Stimulated activated naive CD8-positive, alpha-beta T cell treated with anti-CD3 and anti-CD28 coated beads, Interleukin-15, amount 100 ng/mL, for 72 hours (primary cell): ENCODE measurements around the gene TANC1.
"Not testable (repeated sequence)": the region's sequence is repeated elsewhere in the genome, so short reads cannot be mapped to it uniquely, and the experiment has no call there.

Experiments used
- ATAC-seq: fragments of 150-1000 bp; cut with Tn5 transposase; 2 replicates; pipeline ENCODE4 v1.10.0; 2021; ENCODE audit warnings: mild to moderate bottlenecking, moderate library complexity
- DNase-seq, 2 donors: peaks; one replicate each; pipeline ENCODE4 v3.0.0; 2021 to 2022
- H3K27ac Mint-ChIP-seq, 2 donors: one replicate each; pipeline ENCODE4 v1.8.0; 2022; ENCODE audit warnings: mild to moderate bottlenecking in 2 of 2, mixed read lengths in 2 of 2, moderate library complexity in 2 of 2
- H3K27me3 Mint-ChIP-seq: one replicate; pipeline ENCODE4 v1.8.0; 2022; ENCODE audit warnings: mixed read lengths
- H3K4me1 Mint-ChIP-seq: one replicate; pipeline ENCODE4 v1.8.0; 2022; ENCODE audit warnings: mild to moderate bottlenecking, mixed read lengths
- H3K4me3 Mint-ChIP-seq, 2 donors: one replicate each; pipeline ENCODE4 v1.8.0; 2022; ENCODE audit warnings: mild to moderate bottlenecking in 2 of 2, mixed read lengths in 2 of 2, moderate library complexity in 1 of 2
- H3K9me3 Mint-ChIP-seq, 2 donors: one replicate each; pipeline ENCODE4 v1.8.0; 2022; ENCODE audit warnings: mixed read lengths in 2 of 2

Gene TANC1

DNA sequence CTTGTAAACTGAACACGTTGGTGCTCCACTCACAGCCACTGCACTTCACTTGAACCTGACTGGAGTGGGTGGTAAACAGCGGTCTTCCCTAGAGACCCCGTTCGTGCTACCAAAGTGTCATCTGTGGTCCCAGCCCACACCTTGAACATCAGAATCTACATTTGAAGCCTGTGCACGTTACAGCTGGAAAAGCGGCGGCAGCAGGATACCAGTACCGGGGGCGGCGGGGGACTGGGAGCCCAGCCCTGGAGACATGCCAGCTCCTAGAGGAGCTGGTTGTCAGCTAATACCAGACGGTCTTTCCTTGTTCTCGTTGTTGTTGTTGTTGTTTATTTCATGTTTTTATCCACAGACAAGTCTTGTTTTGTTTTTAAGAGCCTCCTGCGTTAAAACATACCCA lies 161.4 kb downstream of the TANC1 start:
- no peak overlapping the region for H3K27ac Mint-ChIP-seq
- peaks cover 5% of the 10 kb centered on the region for H3K4me1 Mint-ChIP-seq
- no peak overlapping the region for H3K4me3 Mint-ChIP-seq
- H3K9me3 Mint-ChIP-seq = no peaks in the 10 kb centered on the region
- DNase-seq (no peak), ATAC-seq (no peak)
- H3K27me3 Mint-ChIP-seq = no peaks in the 10 kb centered on the region

DNA sequence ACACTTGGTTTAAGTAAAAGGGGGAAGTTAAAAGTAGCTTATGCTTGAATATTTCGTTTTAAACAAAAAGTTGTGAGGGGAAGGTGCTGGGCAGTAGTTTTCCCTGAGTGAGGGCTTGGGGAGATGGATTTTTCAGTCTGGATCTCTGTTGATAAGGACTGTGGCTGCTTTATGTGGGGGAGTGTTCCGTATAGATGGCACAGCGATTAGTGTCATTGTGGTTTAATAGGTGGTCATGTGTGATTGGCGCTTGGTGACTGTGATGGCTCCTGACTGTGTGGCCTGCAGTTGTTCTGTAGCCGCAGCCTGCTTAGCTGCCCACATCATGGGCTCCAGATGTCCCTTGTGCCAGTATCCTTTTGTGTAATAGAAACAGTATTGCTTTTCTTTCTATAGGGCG lies 161.9 kb downstream of the TANC1 start:
- ATAC-seq (no peak), DNase-seq (no peak)
- Mint-ChIP-seq H3K4me3 (no peak overlapping the region), H3K4me1 (no peaks in the 10 kb centered on the region), H3K27ac (no peak overlapping the region), H3K9me3 (no peaks in the 10 kb centered on the region), H3K27me3 (no peaks in the 10 kb centered on the region)

DNA sequence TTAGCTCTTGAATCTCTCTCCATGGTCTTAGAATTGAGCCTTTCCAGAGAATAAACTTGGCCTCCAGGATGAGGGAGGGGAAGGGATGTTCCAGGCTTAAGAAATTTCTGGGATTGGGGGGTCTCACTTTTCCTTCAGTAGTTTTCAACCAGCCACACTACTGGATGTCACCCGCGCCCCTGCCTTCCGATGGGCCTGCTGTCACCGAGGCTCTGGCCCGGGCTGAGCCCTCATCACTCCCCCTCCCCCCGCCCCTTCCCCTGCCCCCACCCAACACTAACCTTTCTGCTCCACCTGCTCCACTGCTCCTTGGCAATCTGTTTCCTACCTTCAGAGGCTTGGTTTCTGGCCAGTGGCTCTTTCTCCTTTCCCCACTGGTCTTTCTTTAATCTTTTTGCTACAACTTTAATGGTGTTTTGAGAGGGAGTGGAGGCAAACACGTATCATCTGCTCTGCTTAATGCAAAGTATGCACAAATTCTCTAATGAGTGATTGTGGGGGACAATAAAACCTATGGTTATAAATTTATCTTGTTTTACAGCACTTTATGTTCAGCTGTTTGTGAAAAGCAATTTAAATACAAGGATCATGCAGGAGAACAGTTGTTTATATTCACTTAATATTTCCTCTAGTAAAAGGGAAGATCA lies 162.9 kb downstream of the TANC1 start:
- Mint-ChIP-seq H3K9me3 (no peaks in the 10 kb centered on the region), H3K4me1 (no peaks in the 10 kb centered on the region), H3K27me3 (no peaks in the 10 kb centered on the region), H3K4me3 (no peak overlapping the region), H3K27ac (peak overlapping the region in 1 of 2 donors; percentile 5)
- DNase-seq (no peak), ATAC-seq (no peak)

DNA sequence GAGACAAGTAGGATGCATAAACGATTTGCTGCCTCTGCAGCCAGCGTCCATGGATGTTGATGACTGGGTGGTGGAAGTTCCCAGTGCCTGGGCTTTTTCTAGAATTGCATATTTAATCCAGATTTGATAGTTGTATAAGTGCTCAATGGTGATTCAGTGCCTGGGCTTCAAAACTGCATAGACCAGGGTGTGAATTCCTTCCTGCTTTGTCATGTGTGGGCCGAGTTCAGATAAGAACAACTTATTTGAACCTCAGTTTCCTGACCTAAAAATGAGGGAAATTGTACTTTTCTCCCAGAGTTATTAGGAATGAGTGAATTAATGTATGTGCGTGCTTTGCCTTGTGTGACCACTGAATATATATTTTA lies 163.5 kb downstream of the TANC1 start:
- Mint-ChIP-seq H3K4me3 (no peak overlapping the region), H3K9me3 (no peaks in the 10 kb centered on the region), H3K27me3 (no peaks in the 10 kb centered on the region), H3K27ac (no peak overlapping the region), H3K4me1 (no peaks in the 10 kb centered on the region)
- no peak for ATAC-seq
- no peak for DNase-seq

DNA sequence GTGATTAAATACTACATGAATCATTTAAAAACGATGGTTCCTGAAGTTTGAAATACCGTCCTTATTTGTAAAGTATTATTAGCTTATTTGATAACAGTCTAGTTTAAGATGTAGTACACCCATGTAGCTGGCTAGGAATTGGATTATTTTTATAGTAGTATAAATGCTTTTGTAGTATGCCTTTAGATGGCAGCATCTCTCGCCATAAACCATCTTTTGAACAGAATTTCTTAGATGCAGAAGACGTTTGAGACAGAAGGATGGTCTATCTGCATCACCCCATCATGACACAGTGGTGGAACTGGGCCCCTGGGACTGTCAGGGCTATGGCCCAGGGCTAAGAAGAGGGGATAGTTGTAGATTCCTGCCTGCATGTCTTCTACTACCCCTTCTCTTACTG lies 165.4 kb downstream of the TANC1 start:
- Mint-ChIP-seq H3K27ac (peak overlapping the region in 1 of 2 donors; percentile 52), H3K4me3 (no peak overlapping the region), H3K9me3 (no peaks in the 10 kb centered on the region), H3K4me1 (no peaks in the 10 kb centered on the region), H3K27me3 (no peaks in the 10 kb centered on the region)
- DNase-seq (no peak), ATAC-seq (no peak)

DNA sequence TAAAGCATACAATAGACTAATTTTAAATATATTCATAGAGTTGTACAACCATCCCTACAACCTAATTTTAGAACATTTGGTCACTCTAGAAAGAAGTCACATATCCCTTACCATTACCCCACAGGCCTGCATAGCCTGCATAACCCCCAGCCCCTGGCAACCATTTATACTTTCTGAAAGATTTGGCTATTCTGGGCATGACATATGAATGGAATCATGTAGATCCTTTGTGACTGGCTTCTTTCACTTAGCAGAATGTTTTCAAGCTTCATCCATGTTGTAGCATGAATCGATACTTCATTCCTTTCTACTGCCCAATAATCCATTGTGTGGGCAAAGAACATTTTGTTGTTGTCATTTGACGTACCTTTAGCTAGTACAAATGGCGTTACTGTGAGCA lies 166.5 kb downstream of the TANC1 start:
- H3K4me3 Mint-ChIP-seq = no peak overlapping the region
- DNase-seq (no peak), ATAC-seq (no peak)
- no peaks in the 10 kb centered on the region for H3K27me3 Mint-ChIP-seq
- no peak overlapping the region for H3K27ac Mint-ChIP-seq
- no peaks in the 10 kb centered on the region for H3K4me1 Mint-ChIP-seq
- no peaks in the 10 kb centered on the region for H3K9me3 Mint-ChIP-seq

DNA sequence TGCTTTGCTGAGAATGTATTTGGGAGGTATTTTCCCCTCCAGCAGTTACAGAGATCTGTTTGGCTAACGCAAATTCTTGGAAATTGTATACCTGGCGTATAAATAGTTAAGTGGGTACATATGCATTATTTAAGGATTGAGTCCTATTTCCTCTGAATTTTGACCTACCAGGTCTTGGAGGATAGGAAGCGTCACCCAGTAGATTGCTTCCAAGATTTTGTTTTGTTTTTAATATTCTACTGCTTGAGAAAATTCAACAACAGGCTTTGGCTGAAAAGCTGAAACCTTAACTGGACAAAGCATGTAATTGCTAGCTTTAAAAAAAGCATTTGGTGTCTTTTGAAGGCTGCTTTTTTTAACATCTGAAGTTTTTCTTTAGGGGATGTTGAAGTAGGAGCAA lies 168.0 kb downstream of the TANC1 start:
- H3K4me3 Mint-ChIP-seq = no peak overlapping the region
- DNase-seq (no peak), ATAC-seq (no peak)
- no peaks in the 10 kb centered on the region for H3K4me1 Mint-ChIP-seq
- no peaks in the 10 kb centered on the region for H3K27me3 Mint-ChIP-seq
- H3K9me3 Mint-ChIP-seq = no peaks in the 10 kb centered on the region
- no peak overlapping the region for H3K27ac Mint-ChIP-seq

DNA sequence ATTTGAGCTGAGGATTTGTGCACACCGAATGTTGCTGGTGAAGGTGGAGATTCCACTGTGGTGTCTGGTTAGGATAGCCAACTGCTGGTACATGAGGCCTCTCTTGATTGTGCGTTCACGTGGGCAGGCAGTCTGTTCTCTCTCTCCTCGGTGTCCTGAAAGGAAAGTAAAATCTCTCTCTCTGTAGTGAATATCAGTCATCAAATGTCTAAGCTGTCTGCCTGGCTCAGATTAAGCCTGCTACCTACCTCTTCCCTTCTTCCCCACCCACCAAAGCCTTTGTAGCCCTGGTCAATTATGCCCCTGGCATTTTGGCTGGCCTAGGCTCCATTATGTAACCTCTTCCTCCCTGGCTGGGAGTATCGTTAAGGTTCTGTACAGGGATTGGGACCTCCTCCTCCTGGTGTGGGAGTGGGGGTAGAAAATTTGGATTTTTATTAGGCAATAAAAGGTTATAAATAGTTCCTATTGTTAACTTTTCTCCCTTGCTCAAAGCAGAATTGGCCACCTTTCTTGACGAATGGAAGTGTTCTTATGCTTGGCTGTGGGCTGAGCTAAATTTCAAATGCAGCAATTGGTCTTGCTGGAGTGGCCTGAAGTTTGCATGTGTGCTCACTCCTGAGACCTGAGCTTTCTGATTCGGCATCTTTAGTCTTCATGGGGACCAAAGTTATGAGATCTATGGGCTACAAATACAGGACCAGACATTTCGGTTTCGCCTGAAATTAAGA lies 169.2 kb downstream of the TANC1 start:
- ATAC-seq (no peak), DNase-seq (no peak)
- Mint-ChIP-seq H3K4me1 (no peaks in the 10 kb centered on the region), H3K9me3 (no peaks in the 10 kb centered on the region), H3K27me3 (no peaks in the 10 kb centered on the region), H3K27ac (peak overlapping the region in 1 of 2 donors; percentile 50), H3K4me3 (no peak overlapping the region)

DNA sequence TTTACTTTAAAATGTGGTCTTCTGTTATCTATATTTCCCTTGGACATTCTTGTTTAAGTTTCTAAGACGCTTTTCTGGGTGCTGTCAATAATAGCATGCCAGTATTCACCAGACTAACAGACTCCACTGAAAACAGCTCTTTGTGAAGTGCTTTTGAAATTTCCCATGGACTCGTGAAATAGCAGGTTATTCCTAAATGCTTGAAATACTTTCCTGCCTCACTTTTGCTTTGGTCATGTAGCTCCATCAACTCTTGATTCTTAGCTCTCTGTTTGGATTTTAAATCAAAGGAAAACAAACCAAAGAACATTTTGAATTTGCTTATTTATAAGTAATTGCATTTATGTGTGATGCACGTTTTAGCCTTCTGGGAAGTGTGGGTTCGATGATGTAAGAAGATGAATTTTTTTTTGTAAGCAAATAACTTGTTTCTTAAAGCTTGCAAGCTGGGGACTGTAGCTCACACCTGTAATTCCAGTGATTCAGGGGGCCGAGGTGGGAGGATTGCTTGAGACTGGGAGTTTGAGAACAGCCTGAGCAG lies 170.3 kb downstream of the TANC1 start:
- no peak overlapping the region for H3K4me3 Mint-ChIP-seq
- no peaks in the 10 kb centered on the region for H3K9me3 Mint-ChIP-seq
- ATAC-seq = no peak
- no peaks in the 10 kb centered on the region for H3K27me3 Mint-ChIP-seq
- no peak for DNase-seq
- H3K27ac Mint-ChIP-seq = peak overlapping the region in 1 of 2 donors; percentile 65
- H3K4me1 Mint-ChIP-seq = no peaks in the 10 kb centered on the region

DNA sequence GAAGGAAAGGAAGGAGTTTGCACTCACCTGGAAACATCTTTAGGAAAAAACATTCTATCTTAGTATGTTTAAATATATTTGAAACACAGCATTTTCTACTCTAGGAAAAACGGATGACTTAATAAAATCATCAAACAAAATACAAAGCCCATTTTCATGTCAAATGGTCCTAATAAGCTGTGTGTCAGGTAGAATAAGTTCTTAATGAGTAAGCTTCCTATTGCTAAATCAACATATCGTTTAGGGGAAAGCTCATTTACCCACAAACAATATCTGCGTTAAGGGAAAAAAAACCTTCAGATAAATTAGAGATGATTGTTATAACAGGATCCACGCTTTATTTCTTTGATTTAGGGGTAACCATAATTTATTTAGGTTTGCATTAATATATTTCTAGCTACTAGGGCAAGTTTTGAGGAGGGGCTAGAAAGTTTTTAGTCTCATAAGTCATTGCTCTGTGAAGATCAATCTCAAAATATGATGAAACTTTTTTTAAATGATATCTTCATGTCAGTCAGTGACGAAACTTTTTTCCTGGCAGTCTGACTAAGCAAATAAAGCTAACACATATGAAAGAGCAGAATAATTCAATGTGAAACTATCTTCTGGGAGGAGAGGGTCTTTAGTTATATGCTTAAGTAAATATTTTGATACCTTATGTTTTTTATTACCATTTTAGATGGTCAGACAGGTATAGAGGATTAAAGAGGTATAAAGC lies 170.9 kb downstream of the TANC1 start:
- Mint-ChIP-seq H3K9me3 (no peaks in the 10 kb centered on the region), H3K4me3 (no peak overlapping the region), H3K27me3 (no peaks in the 10 kb centered on the region), H3K4me1 (peaks cover under 1% of the 10 kb centered on the region), H3K27ac (peak overlapping the region in 1 of 2 donors; percentile 65)
- ATAC-seq (no peak), DNase-seq (no peak)

DNA sequence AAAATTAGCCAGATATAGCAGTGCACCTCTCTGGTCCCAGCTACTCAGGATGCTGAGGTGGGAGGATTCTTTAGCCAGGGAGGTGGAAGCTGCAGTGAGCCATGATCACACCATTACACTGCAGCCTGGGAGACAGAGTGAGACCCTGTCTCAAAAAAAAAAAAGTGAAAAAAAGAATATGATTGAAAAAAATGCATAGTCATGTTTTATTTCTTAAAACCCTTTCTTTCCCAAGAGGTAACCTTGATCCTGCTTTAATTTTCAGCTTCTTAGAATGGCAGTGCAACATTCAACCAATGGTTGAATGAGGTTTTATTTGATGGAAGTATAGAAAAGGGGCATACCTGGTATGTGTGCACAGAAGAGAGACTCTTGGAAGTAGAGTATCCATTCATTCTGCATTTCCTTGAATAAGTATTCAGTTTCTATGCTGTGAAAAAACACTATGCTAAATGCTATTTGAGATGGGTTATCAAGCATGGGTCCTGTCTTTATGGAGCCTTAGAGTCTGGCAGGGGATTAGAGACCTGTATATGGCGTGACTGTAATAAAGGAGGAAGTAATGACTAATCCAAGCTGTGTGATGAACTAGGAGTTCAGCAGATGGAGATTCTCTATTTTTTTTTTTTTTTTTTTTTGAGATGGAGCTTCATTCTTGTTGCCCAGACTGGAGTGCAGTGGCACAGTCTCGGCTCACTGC lies 171.8 kb downstream of the TANC1 start:
- H3K27ac Mint-ChIP-seq = no peak overlapping the region
- no peaks in the 10 kb centered on the region for H3K9me3 Mint-ChIP-seq
- no peak overlapping the region for H3K4me3 Mint-ChIP-seq
- ATAC-seq = no peak
- H3K27me3 Mint-ChIP-seq = no peaks in the 10 kb centered on the region
- H3K4me1 Mint-ChIP-seq = peaks cover 8% of the 10 kb centered on the region
- no peak for DNase-seq

DNA sequence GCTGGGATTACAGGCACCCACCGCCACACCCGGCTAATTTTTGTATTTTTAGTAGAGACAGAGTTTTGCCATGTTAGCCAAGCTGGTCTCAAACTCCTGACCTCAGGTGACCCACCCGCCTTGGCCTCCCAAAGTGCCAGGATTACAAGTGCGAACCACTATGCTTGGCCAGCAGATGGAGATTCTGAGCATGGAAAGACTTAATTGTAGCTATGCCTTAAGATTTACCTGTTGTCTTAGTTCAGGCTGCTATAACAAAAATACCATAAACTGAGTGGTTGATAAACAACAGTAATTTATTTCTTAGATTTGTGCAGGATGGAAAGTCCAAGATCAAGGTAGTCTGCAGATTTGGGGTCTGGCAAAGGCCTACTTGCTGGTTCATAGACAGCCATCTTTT lies 172.4 kb downstream of the TANC1 start:
- H3K9me3 Mint-ChIP-seq, ATAC-seq, DNase-seq: not testable (repeated sequence)

DNA sequence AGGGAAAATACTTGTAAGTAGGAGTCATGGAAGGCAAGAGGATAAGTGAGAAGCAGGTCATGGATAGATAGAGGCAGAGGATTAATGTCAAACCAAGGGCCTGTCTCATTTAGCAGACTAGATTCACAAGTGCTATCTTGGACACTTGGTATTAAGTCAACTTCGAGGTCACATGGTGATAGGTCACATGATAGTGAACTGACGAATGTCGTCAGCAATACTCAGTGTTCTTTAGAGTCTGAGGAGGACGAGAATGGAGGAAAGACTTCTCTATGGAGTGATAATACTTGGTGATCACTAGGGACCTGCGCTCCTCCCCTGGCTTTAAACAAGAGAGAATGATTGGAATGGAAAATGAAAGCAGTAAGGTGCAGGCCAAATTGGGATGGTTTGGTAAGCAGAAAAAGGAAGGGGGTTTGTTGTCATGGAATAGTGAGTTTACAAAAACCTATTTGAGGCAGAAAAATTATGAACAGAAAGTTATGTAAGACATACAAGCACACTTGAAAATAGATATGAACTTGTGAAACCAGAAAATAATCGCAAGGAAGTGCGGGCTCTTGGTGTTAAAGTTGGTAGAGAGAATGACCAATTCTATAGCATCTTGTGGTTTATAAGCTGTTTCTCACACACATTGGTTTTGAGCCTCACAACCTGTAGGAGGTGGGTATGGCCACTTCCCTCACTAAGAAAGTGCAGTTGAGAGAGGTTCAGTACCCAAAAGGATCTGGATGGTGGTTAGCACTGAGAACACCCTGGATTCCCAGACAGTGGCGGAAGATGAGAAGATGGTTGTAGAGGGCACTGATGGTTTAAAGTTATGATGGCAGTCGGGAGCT lies 176.6 kb downstream of the TANC1 start:
- DNase-seq (no peak), ATAC-seq (peak; percentile 49)
- peaks cover 18% of the 10 kb centered on the region for H3K4me1 Mint-ChIP-seq
- H3K27me3 Mint-ChIP-seq = peaks cover 8% of the 10 kb centered on the region
- no peak overlapping the region for H3K4me3 Mint-ChIP-seq
- no peak overlapping the region for H3K27ac Mint-ChIP-seq
- no peaks in the 10 kb centered on the region for H3K9me3 Mint-ChIP-seq

More for the DNA sequence above, 172.4 kb downstream of the TANC1 start:
- not testable (repeated sequence) for H3K27ac Mint-ChIP-seq, H3K4me1 Mint-ChIP-seq, H3K27me3 Mint-ChIP-seq, H3K4me3 Mint-ChIP-seq

DNA sequence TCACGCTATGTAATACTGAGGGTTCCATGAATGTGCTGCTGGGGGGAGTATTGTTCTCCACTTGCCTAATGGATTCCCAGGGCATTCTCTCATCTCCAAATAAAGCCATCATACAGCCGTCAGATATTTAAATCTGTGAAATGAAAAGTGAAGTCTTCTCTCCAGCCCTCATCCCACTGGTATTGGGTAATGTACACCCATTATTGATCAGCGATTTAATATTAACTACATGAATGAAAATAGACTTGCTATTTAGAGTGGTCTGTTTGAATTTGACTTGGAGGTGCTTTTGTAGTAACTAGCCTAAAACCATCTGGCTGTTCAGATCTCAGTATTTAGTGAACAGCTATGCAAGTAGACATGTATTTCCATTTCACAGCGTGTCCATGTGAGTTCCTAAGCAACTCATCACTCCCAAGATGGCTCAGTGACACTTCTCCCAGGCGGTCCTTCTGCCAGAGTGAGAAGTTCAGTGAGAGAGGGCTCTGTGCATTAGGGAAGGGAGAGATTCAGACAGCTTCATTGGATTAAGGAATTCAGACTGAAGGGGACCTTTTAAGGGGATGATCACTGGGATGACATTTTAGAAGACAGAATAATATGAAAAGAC lies 177.4 kb downstream of the TANC1 start:
- ATAC-seq (no peak), DNase-seq (no peak)
- no peak overlapping the region for H3K4me3 Mint-ChIP-seq
- no peaks in the 10 kb centered on the region for H3K9me3 Mint-ChIP-seq
- no peak overlapping the region for H3K27ac Mint-ChIP-seq
- H3K4me1 Mint-ChIP-seq = peaks cover 18% of the 10 kb centered on the region
- H3K27me3 Mint-ChIP-seq = peaks cover 8% of the 10 kb centered on the region
